GM10248 (cell line): ENCODE results near the gene GPR173.

Source experiments
- CTCF ChIA-PET: fragments of 300-600 bp; sonication (Branson Sonifier 250); formaldehyde crosslinking; extraction: SDS; loops from one replicate; lab custom pipeline; 2021; ENCODE audit warnings: antibody characterized with exemption; lab: Yijun Ruan, JAX
- POLR2A ChIA-PET: fragments of 350-650 bp; sonication (Branson Sonifier 250); formaldehyde crosslinking; extraction: SDS; loops from one replicate; lab custom pipeline; 2020; ENCODE audit warnings: antibody characterized with exemption; lab: Yijun Ruan, JAX
- DNase-seq: peaks from one replicate; pipeline ENCODE4 v3.0.0; 2012; ENCODE audit errors: extremely low spot score
- CTCF ChIP-seq: IDR thresholded peaks from 2 replicates; pipeline ENCODE4 v1.5.1; 2012; ENCODE audit warnings: mild to moderate bottlenecking, low read depth; ENCODE audit errors: extremely low read depth, missing control alignments, control extremely low read depth

The GPR173 gene

GRCh38 chrX:53080628-53081580 is 32.3 kb downstream of the GPR173 start:
- DNase-seq: no peak
- CTCF ChIA-PET: interaction anchor here (2.1 kb wide), 1 partner anchor 9 kb away, joined by 7 read pairs; no protein-coding TSS in a partner anchor
- POLR2A ChIA-PET: interaction anchor here (0.6 kb wide), 1 partner anchor 9 kb away, joined by 5 read pairs; no protein-coding TSS in a partner anchor
- TF ChIP-seq CTCF: no peak

- ChIA-PET POLR2A (interaction anchor here (0.7 to 1.9 kb wide), 6 partner anchors 9 to 104 kb away, joined by 3 to 10 read pairs (median 6); partner anchors contain the start of gene KANTR), CTCF (interaction anchor here (2.1 kb wide), 1 partner anchor 11 kb away, joined by 7 read pairs; no protein-coding TSS in a partner anchor)
- peak; percentile 90 for DNase-seq
- TF ChIP-seq CTCF: no peak
Observed at GRCh38 chrX:53081925-53082772, 33.6 kb downstream of the GPR173 start, which contains the start of gene TSPYL2. Gene TSPYL2 (plus strand): TSS chrX:53082367. CDS start chrX:53082499, 132 bp downstream.

DNA sequence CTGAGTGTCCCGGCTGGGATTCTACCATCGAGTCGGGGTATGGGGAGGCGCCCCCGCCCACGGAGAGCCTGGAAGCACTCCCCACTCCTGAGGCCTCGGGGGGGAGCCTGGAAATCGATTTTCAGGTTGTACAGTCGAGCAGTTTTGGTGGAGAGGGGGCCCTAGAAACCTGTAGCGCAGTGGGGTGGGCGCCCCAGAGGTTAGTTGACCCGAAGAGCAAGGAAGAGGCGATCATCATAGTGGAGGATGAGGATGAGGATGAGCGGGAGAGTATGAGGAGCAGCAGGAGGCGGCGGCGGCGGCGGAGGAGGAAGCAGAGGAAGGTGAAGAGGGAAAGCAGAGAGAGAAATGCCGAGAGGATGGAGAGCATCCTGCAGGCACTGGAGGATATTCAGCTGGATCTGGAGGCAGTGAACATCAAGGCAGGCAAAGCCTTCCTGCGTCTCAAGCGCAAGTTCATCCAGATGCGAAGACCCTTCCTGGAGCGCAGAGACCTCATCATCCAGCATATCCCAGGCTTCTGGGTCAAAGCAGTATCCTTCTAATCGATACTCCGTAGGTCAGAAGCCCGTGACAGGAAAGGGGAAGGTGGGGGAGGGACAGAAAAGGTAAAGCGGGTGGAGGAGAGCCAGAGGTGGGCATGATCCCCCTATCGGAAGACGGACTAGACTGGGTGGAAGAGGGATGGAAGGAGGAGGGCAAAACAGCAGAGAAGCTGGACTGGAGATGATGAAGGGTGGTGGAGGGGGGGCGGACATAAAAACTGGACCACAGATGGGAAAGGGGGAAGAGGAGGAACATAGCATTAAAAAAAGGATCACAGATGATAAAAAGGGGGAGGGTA is 34.4 kb downstream of the GPR173 start:
- DNase-seq: no peak
- no peak for TF ChIP-seq CTCF
- CTCF ChIA-PET: interaction anchor here (2.1 kb wide), 1 partner anchor 11 kb away, joined by 7 read pairs; no protein-coding TSS in a partner anchor
- POLR2A ChIA-PET: interaction anchor here (1.3 to 1.9 kb wide), 3 partner anchors 10 to 11 kb away, joined by 4 to 8 read pairs (median 7); partner anchors contain the start of gene KANTR

DNA sequence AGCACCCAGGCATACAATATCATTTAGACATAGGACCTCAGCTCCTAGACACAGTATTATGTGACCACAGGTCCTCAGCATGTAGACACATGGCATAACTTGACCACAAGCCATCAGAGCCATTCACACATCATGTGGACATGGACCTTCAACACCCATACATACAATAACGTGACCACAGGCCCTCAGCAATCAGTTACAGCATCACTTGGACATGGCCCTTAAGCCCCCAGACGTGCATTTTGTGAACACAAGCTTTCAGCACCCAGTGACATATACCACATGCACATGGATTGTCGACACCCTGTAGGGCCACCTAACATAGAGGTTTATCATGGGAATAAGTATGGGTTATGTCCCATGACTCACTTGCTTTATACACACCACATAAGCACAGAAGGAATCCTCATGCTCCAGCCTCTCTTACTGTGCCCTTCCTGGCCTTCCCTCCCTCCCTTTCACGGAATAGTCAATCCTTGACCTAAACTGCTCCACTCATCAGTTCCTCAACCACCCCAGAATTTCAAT is 35.5 kb downstream of the GPR173 start:
- POLR2A ChIA-PET: no interaction called here
- CTCF ChIA-PET: no interaction called here
- no peak for DNase-seq
- no peak for TF ChIP-seq CTCF

- POLR2A ChIA-PET: no interaction called here
- DNase-seq: no peak
- TF ChIP-seq CTCF: no peak
- CTCF ChIA-PET: no interaction called here
Observed at GRCh38 chrX:53084863-53085262, 36.3 kb downstream of the GPR173 start.
